ENCODE results near the gene CTNNB1.

GRCh38 chr3:41219424-41219823 lies 20.1 kb downstream of the CTNNB1 start:
- TF ChIP-seq CSDC2 (CRISPR knock-in tag; IDR thresholded peaks at IDR 0.05) (no peak), CSRNP3 (CRISPR knock-in tag; IDR thresholded peaks at IDR 0.05) (no peak), PATZ1 (CRISPR knock-in tag; IDR thresholded peaks at IDR 0.05; ENCODE audit: borderline replicate concordance) (no peak), PPARA (CRISPR knock-in tag; IDR thresholded peaks at IDR 0.05; ENCODE audit: borderline replicate concordance) (no peak), POU6F1 (CRISPR knock-in tag; IDR thresholded peaks at IDR 0.05; ENCODE audit: borderline replicate concordance, low read depth) (no peak), ZFP30 (CRISPR knock-in tag; IDR thresholded peaks at IDR 0.05) (no peak), ZC3H10 (CRISPR knock-in tag; IDR thresholded peaks at IDR 0.05) (no peak), SNAI2 (CRISPR knock-in tag; IDR thresholded peaks at IDR 0.05) (no peak), TCF4 (CRISPR knock-in tag; IDR thresholded peaks at IDR 0.05; ENCODE audit: borderline replicate concordance) (no peak), ARNTL (CRISPR knock-in tag; IDR thresholded peaks at IDR 0.05; ENCODE audit: borderline replicate concordance, low read depth) (no peak), RARB (CRISPR knock-in tag; IDR thresholded peaks at IDR 0.05) (no peak), CREB5 (CRISPR knock-in tag; IDR thresholded peaks at IDR 0.05; ENCODE audit: low read depth) (no peak), ZFP3 (CRISPR knock-in tag; IDR thresholded peaks at IDR 0.05) (no peak)
- TF ChIP-seq, protein P1, sequence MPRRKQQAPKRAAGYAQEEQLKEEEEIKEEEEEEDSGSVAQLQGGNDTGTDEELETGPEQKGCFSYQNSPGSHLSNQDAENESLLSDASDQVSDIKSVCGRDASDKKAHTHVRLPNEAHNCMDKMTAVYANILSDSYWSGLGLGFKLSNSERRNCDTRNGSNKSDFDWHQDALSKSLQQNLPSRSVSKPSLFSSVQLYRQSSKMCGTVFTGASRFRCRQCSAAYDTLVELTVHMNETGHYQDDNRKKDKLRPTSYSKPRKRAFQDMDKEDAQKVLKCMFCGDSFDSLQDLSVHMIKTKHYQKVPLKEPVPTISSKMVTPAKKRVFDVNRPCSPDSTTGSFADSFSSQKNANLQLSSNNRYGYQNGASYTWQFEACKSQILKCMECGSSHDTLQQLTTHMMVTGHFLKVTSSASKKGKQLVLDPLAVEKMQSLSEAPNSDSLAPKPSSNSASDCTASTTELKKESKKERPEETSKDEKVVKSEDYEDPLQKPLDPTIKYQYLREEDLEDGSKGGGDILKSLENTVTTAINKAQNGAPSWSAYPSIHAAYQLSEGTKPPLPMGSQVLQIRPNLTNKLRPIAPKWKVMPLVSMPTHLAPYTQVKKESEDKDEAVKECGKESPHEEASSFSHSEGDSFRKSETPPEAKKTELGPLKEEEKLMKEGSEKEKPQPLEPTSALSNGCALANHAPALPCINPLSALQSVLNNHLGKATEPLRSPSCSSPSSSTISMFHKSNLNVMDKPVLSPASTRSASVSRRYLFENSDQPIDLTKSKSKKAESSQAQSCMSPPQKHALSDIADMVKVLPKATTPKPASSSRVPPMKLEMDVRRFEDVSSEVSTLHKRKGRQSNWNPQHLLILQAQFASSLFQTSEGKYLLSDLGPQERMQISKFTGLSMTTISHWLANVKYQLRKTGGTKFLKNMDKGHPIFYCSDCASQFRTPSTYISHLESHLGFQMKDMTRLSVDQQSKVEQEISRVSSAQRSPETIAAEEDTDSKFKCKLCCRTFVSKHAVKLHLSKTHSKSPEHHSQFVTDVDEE (CRISPR knock-in tag; IDR thresholded peaks at IDR 0.05): no peak

All from SK-N-SH treated with all-trans-retinoic acid at 6 μM for 48 hours (cell line).